Stimulated activated CD4-positive, alpha-beta T cell treated with anti-CD3 and anti-CD28 coated beads, Interleukin-15, amount 100 ng/mL, for 1 hour (primary cell): Measurements from ENCODE around the gene DNASE1.

Source experiments
- DNase-seq, 2 donors: peaks; one replicate each; pipeline ENCODE4 v3.0.0-alpha.2; 2020; ENCODE audit warnings: low read depth in 1 of 2, low spot score in 1 of 2

DNASE1 gene

DNA sequence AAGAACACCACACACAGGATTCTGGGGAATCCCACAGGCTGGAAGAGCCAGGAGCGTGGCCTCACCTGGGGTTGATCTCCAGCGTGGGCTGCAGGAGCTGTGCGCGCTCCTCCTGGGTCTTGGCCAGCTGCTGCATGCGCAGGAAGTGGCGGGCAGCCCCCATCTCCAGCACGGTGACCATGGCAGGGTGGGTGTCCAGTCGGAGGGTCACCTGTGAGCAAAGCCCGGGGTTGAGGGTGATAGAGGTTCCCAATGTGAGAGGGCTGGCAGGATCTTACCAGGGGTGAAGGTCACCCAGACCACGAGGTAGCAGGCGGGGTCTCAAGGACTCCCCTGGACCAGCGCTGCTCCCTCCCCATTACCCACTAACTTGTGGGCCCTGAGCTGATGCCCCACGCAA is 7.4 kb downstream of the DNASE1 start:
- DNase-seq, result no peak

DNA sequence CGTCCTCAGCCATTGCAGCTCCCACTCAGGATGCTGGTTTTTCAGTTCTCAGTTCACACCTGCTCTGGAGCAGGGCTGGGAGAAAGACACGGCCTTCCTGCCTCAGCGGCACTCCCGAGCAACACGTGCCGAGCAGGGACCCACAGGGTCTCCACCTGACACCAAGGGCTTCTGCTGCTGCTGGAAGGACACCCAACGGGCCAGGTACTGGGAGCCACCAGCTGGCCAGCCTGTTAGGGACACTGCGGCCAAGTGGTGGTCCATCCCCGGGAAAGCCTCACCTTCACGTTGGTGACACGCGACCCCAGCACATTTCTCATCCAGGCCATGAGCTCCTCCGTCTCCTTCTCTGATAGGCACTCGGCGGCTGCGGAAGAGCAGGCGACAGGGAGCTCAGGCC is 8.1 kb downstream of the DNASE1 start:
- DNase-seq, result no peak

DNA sequence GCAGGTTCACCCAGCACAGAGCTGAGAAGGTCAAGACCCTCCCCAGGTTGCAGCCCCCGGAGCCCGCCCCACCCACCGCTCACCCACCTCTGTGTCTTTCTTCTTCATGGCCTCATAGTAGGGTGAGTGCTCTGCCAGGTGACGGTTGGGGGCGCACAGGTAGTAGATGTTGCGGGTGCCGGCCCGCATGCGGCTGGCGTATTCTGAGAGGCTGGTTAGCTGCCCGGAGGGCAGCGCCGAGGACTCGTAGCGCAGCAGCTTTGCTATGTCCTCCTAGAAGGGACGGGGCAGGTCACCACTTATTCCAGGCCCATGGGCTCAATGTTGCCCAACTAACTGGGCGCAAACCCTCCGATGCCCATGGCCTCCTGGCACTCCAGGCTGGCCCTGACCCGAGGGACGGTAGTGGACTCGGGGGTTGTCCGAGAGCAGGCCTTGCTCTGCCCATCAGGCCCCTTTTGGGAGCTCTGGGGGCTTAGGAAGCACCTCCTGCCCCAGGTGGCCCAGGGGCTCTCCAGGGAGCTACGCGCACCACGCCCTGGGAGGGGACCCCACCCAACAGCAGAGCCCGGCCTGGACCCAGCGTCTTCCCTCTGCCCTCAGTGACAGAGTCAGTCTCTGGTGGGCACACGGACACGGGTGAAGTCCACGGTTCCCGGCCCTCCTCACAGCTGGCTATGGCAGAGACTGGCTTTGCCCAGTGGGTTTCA is 9.9 kb downstream of the DNASE1 start:
- DNase-seq, result no peak

DNA sequence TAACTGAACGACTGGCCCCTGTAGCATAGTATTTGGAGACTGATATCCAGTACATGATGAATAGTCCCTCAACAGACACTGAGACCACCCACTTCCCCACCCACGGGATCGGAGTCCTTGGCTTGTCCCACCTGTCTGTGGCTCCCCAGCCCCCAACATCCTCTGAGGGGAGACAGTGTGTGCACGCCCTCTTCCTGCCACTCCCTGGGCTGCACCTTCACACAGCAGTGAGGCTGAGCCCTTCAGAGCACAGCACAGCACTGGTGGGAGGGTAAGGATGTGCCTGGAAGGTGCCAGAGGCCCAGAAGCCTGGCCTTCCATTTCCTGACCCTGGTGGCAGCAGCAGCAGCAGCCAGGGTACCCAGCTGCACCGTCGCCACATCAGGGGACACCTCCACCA is 11.0 kb downstream of the DNASE1 start:
- DNase-seq, result no peak

DNA sequence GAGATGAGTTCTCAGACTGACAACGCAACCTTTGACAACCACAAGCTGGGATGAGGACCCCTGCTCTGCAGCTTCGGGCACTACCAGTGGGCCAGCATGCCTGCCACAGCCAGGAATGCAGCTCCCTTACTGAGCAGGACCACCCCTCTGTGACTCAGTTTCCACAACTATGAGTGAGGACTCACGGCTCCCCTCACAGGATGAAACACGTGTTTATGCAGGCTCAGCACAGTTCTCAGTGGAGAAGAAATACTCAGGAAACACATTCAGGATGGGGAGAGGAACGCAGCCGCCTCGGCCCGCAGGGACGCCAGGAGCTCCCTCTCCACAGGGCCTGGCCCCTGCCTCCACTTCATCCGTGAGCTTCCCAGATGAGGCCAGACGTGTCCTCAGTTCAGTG is 14.1 kb downstream of the DNASE1 start:
- no peak for DNase-seq

DNA sequence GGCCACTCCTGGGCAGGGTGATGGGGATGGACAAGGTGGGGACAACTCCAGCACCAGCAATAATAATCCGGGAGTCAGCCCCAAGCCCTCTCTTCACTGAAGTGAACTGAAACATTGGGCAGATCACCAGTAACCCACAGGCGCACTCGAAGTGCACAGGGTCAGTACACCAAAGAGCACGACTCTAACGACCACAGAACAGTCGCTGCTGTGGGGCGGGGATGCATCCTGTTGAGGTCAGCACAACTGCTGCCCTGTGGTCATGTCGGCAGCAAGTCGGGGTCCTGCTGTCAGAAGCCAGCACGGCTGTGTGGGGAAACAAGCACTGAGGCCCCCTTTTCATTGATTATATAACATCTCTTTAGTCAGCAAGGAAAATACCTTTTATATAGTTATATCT is 14.6 kb downstream of the DNASE1 start:
- no peak for DNase-seq

DNA sequence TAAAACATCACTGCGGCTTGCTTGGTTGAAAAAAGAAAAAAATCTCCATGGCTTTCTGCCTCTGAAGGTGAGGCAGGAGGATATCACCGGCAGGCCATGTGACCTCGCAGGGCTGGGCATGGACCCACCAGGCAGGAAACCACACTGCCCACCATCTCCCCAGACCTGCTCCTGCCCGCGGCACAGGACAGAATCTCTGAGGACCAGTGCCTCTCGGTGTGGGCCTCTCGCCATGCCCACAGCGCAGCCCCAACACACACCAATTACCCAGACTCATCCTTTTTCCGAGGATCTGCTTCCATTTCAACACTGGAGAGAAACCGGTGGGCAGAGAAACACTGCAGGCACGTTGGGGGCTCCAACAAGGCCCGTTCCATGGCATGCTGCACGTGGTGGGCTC is 16.2 kb downstream of the DNASE1 start:
- DNase-seq, result no peak

DNA sequence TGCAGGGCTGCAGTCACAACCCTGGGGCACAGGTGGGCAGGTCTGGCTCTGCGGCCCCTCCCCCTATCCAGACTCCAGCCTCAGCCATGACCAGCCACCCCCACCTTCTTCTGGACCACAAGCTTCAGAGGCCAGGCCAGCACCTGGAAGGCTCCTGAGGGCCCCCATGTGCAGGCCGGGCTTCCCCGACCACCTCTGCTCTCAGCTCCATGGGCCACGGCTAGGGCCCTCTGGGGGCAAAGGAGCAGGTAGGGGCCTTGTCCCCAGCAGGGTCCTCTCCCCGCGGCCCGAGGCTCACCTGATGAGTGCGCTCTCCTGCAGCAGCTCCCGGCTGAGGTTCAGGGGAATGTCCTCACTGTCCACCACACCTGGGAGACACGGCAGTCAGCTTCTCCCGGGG is 16.9 kb downstream of the DNASE1 start:
- DNase-seq, result no peak

DNA sequence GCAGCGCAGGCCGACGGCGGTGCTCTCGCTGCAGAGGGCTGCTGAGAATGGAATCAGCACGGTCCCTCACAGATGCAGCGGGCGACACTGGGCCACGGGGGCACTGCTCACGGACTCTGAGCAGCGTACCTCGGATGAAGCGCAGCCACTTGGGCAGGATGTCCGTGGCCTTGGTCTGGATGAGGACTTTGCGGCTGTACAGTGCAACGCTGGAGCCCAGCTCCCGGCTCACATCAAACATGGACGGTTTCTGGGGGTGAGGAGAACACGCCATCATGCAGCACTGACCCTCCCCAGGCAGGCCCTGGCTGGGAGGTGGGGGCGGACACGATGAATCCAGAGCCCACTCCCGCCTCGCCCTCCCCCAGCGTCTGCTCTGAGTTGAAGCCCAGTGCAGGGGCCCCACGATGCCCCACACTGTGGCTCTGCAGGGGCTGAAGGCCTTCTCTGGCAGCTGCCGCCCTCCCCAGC is 18.1 kb downstream of the DNASE1 start:
- no peak for DNase-seq

DNA sequence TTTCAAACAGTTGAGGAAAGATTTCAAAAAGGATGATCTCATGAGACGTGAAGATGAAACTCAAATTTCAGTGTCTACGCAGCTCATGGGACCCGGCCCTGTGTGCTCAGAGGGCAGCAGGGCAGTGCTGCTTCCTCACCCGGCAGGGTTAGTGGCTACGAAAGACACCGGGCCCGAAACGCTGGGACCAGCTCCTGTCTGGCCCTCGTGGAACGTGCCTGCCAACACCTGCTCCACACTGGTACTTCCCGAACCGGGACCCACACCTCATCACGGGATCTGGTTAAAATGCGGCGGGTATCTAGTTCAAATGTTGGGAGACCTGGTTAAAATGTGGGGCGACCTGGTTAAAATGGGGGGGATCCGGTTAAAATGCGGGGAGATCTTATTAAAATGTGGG is 18.7 kb downstream of the DNASE1 start:
- no peak for DNase-seq

DNA sequence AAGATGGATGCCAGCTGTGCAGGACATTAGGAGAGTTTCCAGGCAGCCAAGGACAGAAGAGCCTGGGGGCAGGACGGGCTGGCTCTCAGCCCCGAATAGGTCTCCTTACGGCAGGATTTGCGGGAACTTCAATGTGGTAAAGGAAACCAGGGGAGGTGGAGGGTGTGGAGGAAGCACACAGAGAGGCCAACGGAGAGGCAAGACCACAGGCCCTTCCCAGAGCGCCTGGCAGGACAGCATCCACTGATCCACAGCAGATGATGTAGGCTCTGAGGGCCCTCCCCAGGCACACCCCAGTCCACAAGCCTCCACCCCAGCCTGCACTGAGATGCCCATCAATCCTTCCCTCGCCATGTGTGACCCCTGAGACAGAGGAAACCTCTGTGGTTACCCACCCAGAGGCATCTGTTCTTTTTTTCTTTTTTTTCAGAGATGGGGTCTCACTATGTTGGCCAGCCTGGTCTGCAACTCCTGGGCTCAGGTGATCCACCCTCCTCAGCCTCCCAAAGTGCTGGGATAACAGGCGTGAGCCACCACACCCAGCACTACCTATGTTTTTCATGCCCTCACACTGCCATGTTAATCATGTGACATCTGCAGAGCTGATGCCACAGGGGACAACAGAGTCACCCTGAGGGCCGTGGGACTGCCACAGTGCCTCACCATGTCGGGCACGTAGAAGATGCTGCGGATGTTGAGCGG is 19.3 kb downstream of the DNASE1 start:
- no peak for DNase-seq

DNA sequence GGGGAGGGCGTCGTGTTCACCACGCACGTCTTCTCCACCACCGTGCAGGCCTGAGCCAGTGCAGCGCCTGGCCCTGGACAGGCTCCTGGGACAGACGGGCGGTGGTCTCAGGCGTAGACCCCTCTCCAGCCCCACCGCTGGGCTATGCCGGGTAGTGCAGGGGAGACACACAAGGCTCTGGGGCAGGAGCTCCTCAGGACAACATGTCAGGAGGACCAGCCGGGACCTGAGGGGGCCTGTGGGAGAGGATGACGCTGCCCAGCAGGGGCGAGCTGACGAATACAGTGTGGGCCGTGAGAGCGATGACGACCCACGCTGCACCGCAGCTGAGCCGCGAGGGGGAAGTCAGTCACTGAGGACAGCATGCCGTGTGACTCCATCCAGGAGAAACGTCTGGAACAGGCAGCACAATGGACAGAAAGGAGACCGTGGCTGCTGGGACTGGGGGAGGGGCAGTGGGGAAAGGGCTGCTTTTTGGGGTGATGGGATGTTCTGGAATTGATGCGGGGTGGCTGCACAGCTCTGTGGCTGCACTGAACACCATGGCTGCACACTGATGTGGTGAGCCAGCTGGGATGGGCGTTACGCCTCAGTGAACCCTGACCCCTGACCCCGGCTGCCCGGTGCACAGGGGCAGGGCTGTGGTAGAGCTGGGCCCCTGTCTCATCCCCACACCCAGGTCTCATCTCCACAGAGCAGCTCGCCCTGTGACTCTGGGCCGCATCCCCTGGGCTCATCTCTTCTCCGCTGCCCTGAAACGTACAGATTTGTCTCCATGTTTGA is 20.2 kb downstream of the DNASE1 start:
- DNase-seq, result no peak

DNA sequence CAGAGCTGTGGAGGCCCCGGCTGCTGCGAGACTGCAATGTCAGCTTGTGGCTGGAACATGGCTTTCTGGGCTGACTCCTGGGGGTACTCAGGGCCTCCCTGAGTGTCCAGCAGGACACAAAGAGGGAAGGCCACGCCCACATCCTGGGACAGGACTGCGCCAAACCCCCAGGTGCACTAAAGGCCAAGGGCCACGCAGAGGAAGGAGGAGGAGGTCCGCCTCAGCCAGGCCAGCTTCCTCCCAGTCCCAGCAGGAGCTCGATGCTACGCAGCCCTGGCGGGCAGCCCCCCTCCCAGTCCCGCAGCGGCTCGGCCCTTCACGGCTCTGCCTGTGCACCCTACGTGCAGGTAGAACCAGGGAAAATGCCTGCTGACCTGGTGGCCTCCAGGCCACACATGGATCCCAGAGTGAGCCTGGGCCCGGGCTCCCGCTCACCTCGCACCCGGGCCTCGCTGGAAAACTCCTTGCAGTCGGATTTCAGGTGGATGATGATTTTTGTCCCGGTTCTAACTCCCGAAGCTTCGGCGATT is 21.2 kb downstream of the DNASE1 start:
- no peak for DNase-seq

DNA sequence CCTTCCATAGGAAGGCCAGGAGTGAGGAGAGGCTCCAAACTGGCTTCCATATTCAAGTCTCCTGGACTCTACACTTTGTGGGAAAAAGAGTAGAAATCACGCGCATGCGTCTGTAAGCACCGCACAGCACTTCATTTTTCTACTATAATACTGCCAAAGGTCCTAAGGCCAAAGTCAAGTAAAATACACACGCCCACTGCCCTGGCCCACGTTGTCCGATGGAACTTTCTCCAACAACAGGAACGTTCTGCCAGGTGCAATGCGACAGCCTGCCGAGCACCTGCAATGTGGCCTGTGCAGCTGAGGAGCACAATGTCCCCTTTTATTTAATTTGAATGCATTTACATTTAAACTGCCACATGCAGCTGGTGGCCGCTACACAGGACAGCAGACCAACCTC is 23.5 kb downstream of the DNASE1 start:
- DNase-seq, result no peak

DNA sequence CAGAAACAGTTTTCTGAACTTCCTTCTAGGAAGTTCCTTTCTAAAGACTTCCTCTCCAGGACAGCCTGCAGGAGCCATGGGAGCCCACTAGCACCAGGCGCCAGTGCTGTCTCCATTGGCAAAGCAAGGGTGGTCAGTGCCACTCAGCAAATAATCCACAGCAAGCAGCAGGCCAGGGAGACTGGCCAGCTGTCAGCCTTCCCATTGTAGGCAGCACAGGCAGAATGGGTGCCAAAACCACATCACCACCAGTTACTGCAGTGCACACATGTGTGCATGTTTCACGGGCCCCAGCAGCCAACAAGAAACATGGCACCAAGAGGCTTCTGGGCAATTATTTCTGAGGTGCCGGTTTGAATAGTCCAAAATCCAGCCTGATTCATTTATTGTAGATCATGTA is 26.7 kb downstream of the DNASE1 start:
- no peak for DNase-seq

DNA sequence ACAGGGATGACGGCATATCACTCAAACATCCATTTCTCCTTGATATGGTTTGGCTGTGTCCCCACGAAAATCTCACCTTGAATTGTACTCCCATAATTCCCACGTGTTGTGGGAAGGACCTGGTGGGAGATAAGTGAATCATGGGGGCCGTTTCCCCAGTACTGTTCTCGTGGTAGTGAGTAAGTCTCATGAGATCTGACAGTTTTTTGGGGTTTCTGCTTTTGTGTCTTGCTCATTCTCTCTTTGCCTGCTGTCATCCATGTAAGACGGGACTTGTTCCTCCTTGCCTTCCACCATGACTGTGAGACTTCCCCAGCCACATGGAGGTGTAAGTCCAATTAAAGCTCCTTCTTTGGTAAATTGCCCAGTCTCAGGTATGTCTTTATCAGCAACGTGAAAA is 32.5 kb downstream of the DNASE1 start:
- DNase-seq, result no peak

DNA sequence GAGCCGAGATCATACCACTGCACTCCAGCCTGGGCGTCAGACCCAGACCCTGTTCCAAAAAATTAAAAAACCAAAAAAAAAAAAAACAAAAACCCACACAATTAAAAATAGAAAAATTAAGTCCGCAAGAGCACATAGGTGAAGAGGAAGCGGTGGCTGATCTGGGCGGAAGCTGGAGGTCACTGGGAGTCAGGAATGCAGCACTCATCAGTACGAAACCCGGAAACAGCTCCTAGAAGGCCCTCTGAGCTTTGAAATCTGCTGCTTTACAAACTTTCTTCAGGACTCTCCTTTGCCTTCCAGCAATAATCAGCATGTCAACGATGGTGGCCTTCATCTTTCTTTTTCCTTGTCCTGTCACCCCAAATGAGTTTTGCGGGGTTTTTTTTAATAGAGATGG is 33.3 kb downstream of the DNASE1 start:
- DNase-seq, result no peak

DNA sequence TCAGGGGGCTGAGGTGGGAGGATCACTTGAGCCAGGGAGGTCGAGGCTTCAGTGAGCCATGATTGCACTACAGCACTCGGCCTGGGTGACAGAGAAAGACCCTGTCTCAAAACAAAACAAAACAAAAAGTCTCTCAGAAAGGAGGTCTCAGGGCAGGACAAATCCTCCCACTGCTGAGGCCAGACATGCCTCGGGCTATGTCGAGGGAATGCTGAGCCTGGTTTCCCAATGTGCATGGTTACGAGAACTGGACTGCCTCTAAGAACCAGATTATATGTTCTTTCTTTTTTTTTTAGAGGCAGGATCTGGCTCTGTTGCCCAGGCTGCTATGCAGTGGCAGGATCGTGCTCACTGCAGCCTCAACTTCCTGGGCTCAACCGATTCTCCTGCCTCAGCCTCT is 35.2 kb downstream of the DNASE1 start:
- DNase-seq, result no peak

DNA sequence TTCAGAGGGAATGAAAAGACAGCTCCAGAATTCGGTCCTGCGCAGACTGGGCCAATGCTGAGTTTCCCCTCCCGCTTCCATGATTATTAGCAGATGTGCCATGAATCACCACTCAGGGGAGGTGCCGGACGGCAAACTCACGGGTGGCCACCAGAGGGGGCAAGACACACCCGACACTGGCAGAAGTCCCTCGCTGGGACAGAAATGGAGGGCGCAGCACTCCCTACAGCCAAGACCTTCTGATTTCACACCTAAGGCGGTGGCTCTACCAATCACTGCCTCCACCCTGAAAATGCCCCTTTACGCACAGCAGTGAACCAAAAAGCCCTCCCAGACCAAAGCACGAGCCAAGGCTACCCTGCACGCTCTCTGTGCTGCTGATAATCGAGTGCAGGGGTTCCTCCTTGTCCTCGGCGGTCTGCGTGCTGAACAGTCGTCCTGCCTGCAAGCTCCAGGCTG is 36.0 kb downstream of the DNASE1 start:
- DNase-seq, result peak; percentile 75 to 76

DNA sequence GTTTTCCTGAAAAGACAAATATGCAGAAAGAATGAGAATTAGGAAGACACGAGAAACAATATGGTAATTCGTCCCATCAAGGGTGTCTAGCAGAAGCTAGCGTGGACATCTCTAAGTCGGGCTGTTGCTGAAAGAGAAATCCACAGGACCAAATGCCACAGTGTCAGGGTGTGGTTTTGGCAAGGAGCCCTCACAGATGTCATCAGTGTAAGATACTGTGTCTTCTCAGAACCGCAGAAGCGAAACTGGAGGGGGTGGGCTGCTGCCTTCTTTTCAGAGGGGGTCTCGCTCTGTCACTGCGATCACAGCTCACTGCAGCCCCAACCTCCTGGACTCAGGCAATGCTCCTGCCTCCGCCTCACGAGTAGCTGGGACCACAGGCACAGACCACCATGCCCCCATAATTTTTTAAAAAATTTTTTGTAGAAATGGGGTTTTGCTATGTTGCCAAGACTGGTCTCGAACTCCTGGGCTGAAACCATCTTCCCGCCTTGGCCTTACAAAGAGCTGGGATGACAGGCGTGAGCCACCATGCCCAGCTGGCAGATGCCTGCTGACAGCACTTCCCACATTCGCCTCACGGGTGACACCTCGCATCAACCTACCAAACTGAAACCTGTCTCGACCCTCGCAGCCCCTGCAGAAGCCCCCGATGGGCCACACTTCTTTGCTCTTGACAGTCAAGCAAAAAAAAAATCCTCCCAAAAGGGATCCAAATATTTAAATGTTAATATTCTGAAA is 36.7 kb downstream of the DNASE1 start:
- DNase-seq, result no peak

DNA sequence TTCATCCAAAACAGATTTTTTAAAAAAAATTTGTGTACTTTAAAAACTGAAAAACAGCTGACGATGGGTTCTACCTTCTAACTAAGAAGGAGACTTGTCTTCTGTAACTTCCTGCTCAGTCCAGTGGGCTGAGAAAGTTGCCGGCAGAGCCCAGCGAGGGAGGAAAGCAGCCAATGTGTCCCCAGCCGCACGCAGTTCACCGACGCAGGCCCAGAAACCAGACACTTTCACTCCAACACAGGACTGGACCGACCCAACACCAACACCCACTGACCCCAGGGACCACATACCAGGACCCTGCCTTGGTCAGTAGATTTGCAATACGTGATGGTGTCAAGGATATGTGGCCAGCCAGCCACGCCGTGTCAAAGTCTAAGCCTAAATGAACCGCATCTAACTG is 37.3 kb downstream of the DNASE1 start:
- no peak for DNase-seq
